ENCODE results near the gene UST.

GRCh38 chr6:148736774-148737412, 9.9 kb upstream of the UST start:
- TF ChIP-seq, protein P1, sequence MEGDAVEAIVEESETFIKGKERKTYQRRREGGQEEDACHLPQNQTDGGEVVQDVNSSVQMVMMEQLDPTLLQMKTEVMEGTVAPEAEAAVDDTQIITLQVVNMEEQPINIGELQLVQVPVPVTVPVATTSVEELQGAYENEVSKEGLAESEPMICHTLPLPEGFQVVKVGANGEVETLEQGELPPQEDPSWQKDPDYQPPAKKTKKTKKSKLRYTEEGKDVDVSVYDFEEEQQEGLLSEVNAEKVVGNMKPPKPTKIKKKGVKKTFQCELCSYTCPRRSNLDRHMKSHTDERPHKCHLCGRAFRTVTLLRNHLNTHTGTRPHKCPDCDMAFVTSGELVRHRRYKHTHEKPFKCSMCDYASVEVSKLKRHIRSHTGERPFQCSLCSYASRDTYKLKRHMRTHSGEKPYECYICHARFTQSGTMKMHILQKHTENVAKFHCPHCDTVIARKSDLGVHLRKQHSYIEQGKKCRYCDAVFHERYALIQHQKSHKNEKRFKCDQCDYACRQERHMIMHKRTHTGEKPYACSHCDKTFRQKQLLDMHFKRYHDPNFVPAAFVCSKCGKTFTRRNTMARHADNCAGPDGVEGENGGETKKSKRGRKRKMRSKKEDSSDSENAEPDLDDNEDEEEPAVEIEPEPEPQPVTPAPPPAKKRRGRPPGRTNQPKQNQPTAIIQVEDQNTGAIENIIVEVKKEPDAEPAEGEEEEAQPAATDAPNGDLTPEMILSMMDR (IDR thresholded peaks at IDR 0.05) = no peak
- no peak for TF ChIP-seq EZH2 (IDR thresholded peaks at IDR 0.05; ENCODE audit: borderline replicate concordance, insufficient read depth, low read depth, low read length, poor library complexity, severe bottlenecking)
